Cardiac muscle cell (in vitro differentiated cells and primary cell): ENCODE measurements around the gene DNM3. TPM values are rescaled to one million over a fixed set of nuclear protein-coding genes. Genes with fewer than 3 reads are reported as not detected.
"Not testable (repeated sequence)": the region's sequence is repeated elsewhere in the genome, so short reads cannot be mapped to it uniquely, and the experiment has no call there.

ENCODE experiments used
- DNase-seq, 2 donors: peaks; one replicate each; pipeline versions ENCODE4 v3.0.0 to v3.0.0-alpha.2; 2010 to 2017; ENCODE audit warnings: low read depth in 1 of 2, low spot score in 1 of 2
- H3K27ac ChIP-seq: fragments of 200-600 bp; sonication (generic); 2 replicates; pipeline ENCODE4 v1.5.1; 2016
- H3K27me3 ChIP-seq: fragments of 200-600 bp; sonication (generic); 2 replicates; pipeline ENCODE4 v1.6.0; 2016; ENCODE audit warnings: control low read depth
- H3K36me3 ChIP-seq: fragments of 200-600 bp; sonication (generic); 2 replicates; pipeline ENCODE4 v1.5.1; 2016; ENCODE audit warnings: control low read depth
- H3K4me1 ChIP-seq: fragments of 200-600 bp; sonication (generic); 2 replicates; pipeline ENCODE4 v1.8.1; 2017; ENCODE audit warnings: low read depth, mild to moderate bottlenecking, mixed run types
- H3K4me3 ChIP-seq: fragments of 200-600 bp; sonication (generic); 2 replicates; pipeline ENCODE4 v1.5.1; 2016; ENCODE audit warnings: mild to moderate bottlenecking
- H3K9me3 ChIP-seq: fragments of 200-600 bp; sonication (generic); 2 replicates; pipeline ENCODE4 v1.5.1; 2017; ENCODE audit warnings: low read depth, mild to moderate bottlenecking, control low read depth
- CTCF ChIP-seq: IDR thresholded peaks from 2 replicates; pipeline ENCODE4 v1.5.1; 2012; ENCODE audit warnings: low read depth, mild to moderate bottlenecking, low read length
- polyA plus RNA-seq: library from polyadenylated mRNA; unstranded; fragments of >200 nt; fragmentation: Nextera tagmentation; extraction: Ambion mirVana; gene quantifications from 2 replicates; pipeline ENCODE4 v1.2.1, GENCODE V29; 2016
- total RNA-seq: library from RNA; depleted of rRNA; stranded (reverse); fragments of >200 nt; gene quantifications from 2 replicates; pipeline ENCODE4 v1.2.3, GENCODE V29; 2016

Gene DNM3
- total and polyA plus RNA-seq, 2 experiments from 2014 or later = 0.42 TPM; not detected in 1

- H3K27me3 ChIP-seq = no peaks in the 10 kb centered on the region
- peaks cover 19% of the 10 kb centered on the region for H3K4me1 ChIP-seq
- no peak for DNase-seq
- H3K36me3 ChIP-seq = no peaks in the 10 kb centered on the region
- no peak for TF ChIP-seq CTCF
- no peak overlapping the region for H3K4me3 ChIP-seq
- no peaks in the 10 kb centered on the region for H3K9me3 ChIP-seq
- H3K27ac ChIP-seq = no peak overlapping the region
These were observed 522.6 kb downstream of the DNM3 start for GRCh38 chr1:172363852-172364251.

GRCh38 chr1:172371646-172372045 is 530.3 kb downstream of the DNM3 start:
- H3K4me3 ChIP-seq, H3K27me3 ChIP-seq, H3K9me3 ChIP-seq, H3K4me1 ChIP-seq, H3K36me3 ChIP-seq, DNase-seq, H3K27ac ChIP-seq: not testable (repeated sequence)

GRCh38 chr1:172373864-172374263 is 532.6 kb downstream of the DNM3 start:
- H3K27ac ChIP-seq = no peak overlapping the region
- no peaks in the 10 kb centered on the region for H3K27me3 ChIP-seq
- no peaks in the 10 kb centered on the region for H3K36me3 ChIP-seq
- no peak for TF ChIP-seq CTCF
- H3K9me3 ChIP-seq = no peaks in the 10 kb centered on the region
- peak in 1 of 2 donors; percentile 45 for DNase-seq
- peaks cover 5% of the 10 kb centered on the region for H3K4me1 ChIP-seq
- no peak overlapping the region for H3K4me3 ChIP-seq

GRCh38 chr1:172375211-172375631 is 533.9 kb downstream of the DNM3 start:
- no peaks in the 10 kb centered on the region for H3K36me3 ChIP-seq
- no peak for TF ChIP-seq CTCF
- H3K27me3 ChIP-seq = no peaks in the 10 kb centered on the region
- no peaks in the 10 kb centered on the region for H3K9me3 ChIP-seq
- peaks cover 5% of the 10 kb centered on the region for H3K4me1 ChIP-seq
- DNase-seq = no peak
- no peak overlapping the region for H3K4me3 ChIP-seq
- H3K27ac ChIP-seq = no peak overlapping the region

- H3K4me3 ChIP-seq = no peak overlapping the region
- H3K27ac ChIP-seq = no peak overlapping the region
- no peak for TF ChIP-seq CTCF
- H3K36me3 ChIP-seq = no peaks in the 10 kb centered on the region
- H3K27me3 ChIP-seq = no peaks in the 10 kb centered on the region
- H3K4me1 ChIP-seq = peaks cover 5% of the 10 kb centered on the region
- H3K9me3 ChIP-seq = no peaks in the 10 kb centered on the region
- DNase-seq = no peak
These were observed 535.1 kb downstream of the DNM3 start for GRCh38 chr1:172376431-172376830.

- Histone ChIP-seq H3K27ac (no peak overlapping the region), H3K9me3 (no peaks in the 10 kb centered on the region), H3K27me3 (no peaks in the 10 kb centered on the region), H3K36me3 (no peaks in the 10 kb centered on the region), H3K4me1 (peaks cover 5% of the 10 kb centered on the region), H3K4me3 (no peak overlapping the region)
- DNase-seq = no peak
- no peak for TF ChIP-seq CTCF
These were observed 536.3 kb downstream of the DNM3 start for GRCh38 chr1:172377565-172377964.
